ENCODE results near the gene TPBG.

TPBG gene

GRCh38 chr6:82363428-82364086 lies at the start of gene TPBG:
Gene TPBG (plus strand): TSS chr6:82363817. CDS start chr6:82364962, 1,145 bp downstream.
- DNase-seq (ENCODE audit: low spot score), result no peak

GRCh38 chr6:82322386-82322785 lies 41.2 kb upstream of the TPBG start:
- DNase-seq (ENCODE audit: low spot score), result no peak

- DNase-seq (ENCODE audit: low spot score), result no peak
These were observed 33.9 kb upstream of the TPBG start for GRCh38 chr6:82329766-82330165.

DNA sequence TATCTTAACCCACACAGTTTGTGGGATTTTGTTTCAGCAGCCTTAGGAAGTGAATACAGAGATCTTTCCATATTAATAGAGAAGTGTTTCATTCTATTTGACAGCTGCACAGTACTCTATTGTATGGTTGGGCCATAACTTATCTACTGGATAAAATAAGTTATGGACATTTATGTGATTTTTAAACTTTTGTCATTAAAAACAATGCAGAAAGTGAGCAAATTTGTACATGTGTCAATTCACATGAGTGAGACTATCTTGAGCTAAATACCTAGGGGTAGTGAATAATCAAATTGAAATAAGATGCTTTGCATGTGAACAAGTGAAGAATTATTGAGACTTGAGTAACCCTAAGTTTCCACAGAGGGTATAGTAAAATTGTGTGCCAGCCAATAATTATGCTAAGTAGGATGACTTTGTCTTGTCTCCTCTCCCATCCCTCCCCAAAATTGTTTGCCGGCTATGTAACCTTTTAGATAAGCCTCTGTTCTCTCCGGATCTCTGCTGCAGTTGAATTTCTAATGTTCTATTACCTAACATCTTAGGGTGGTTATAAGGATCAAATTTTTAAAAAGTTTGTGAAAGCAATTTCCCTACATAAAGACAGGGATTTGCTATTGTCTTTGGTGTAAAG lies 33.3 kb upstream of the TPBG start:
- no peak for DNase-seq (ENCODE audit: low spot score)

DNA sequence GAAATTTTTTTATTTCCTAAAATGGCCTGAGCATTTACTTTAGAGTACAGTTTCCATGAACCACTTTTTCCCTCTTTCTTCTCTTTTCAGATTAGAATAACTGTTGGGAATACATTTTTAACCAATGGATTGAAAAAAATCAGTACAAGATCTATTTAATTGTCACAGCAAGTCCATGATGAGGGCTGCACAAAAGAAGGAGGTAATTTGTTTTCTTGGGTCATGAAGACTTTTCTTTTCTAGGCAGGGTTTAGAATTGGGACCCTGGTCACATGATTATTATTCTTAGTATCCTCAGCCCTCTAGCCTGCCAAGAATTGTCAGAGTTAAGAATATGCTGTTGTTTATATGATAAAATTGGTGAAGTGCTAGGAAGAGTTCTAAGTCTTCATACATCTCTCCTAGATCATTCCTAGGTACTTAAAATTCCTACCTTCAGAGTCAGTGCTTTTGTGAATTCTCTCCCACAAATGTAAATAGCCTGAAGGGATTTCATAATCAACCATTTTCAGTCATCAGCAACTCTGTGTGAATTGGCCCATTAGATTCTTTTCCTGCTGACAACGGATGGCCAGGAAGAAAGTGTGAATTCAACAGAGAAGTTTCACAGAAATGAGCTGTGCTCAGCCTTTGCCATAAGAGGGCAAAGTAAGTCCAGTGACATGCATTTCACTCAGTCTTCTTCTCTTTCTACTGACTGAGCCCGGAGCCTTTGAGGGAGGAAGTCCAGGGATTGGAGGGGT lies 32.4 kb upstream of the TPBG start:
- DNase-seq (ENCODE audit: low spot score), result no peak

- DNase-seq (ENCODE audit: low spot score), result no peak
These were observed 29.8 kb upstream of the TPBG start for GRCh38 chr6:82333781-82334180.

- no peak for DNase-seq (ENCODE audit: low spot score)
These were observed 25.8 kb upstream of the TPBG start for GRCh38 chr6:82337688-82338257.

- no peak for DNase-seq (ENCODE audit: low spot score)
These were observed 15.5 kb upstream of the TPBG start for GRCh38 chr6:82348130-82348529.

GRCh38 chr6:82353848-82354247 lies 9.8 kb upstream of the TPBG start:
- no peak for DNase-seq (ENCODE audit: low spot score)

GRCh38 chr6:82360552-82360951 lies 3.1 kb upstream of the TPBG start:
- DNase-seq (ENCODE audit: low spot score), result no peak

DNA sequence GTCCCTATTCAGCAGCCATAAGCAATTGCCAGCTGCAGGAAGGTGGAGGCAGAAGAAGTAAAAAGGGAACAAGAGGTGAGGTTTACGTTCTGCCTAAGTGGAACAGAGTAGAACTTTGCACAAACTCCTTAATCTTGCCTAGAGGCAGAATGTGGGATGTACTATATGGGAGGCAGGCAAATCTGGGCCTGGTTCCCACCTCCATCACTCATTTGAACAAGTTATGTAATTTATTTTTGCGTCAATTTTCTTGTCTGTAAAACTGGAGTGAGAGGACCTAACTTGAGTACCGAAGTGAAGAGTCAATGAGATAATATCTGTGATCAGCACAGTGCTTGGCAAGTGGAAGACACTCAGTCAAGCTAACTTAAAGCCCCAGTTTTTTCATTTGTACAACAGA lies 2.0 kb upstream of the TPBG start:
- DNase-seq (ENCODE audit: low spot score), result no peak

DNA sequence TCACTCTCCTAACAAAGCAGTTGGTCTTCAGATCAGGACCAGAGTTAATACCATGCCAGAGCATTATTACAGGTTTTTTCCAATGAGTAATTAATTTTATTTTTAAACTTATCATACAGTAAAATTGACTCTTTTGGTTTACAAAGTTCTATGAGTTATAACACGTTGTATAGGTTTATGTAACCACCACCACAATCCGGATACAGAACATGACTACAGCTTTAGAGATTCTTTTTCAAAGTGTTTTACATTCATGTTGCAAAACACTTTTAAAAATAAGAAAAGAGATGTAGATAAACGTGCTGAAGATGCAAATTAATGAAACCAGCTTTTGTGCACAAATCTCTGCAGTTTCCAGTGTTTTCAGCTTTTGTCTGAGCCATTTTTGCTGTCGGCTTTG lies 1.5 kb upstream of the TPBG start:
- no peak for DNase-seq (ENCODE audit: low spot score)

- DNase-seq (ENCODE audit: low spot score), result no peak
These were observed 664 bp upstream of the TPBG start for GRCh38 chr6:82362878-82363427.

DNA sequence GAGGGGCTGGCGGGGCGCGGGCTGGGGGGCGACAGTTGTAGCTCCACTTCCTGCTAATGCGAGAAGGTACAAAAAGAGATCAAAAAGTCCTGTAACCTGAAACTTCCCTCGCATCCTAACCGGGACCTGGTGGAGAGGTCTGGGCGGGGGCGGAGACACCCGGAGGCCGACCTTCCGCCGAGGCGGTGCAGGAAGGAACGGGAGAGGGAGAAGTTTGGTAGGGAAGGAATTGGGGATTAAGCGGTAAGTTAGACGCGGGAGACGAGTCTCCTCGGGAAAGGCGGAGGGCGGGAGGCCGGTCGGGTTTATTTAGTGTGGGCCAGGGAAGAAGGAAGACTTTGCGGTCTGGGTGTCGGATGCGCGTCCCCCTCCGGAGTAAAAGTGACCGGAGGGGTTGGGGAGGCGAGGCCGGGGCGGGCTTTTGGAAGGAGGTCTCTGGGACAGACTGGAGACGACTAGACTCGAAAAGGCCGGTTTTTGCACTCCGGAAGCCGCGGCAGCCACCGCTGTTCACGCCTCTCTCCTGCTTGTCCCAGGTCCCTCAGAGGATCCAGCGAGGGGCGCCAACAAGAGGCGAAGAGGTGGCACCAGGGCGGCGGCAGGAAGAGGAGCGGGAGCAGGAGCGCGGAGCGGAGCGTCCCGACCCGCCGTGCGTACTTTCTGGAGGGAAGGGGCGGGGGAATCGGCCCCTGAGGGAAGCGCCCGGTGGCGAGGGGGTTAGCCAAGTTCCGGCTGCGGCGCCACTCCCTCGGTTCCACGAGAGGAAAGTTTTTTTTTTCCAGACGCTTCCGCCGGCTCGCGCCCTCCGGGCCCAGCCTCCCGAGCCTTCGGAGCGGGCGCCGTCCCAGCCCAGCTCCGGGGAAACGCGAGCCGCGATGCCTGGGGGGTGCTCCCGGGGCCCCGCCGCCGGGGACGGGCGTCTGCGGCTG lies 734 bp downstream of the TPBG start:
- DNase-seq (ENCODE audit: low spot score), result no peak

DNA sequence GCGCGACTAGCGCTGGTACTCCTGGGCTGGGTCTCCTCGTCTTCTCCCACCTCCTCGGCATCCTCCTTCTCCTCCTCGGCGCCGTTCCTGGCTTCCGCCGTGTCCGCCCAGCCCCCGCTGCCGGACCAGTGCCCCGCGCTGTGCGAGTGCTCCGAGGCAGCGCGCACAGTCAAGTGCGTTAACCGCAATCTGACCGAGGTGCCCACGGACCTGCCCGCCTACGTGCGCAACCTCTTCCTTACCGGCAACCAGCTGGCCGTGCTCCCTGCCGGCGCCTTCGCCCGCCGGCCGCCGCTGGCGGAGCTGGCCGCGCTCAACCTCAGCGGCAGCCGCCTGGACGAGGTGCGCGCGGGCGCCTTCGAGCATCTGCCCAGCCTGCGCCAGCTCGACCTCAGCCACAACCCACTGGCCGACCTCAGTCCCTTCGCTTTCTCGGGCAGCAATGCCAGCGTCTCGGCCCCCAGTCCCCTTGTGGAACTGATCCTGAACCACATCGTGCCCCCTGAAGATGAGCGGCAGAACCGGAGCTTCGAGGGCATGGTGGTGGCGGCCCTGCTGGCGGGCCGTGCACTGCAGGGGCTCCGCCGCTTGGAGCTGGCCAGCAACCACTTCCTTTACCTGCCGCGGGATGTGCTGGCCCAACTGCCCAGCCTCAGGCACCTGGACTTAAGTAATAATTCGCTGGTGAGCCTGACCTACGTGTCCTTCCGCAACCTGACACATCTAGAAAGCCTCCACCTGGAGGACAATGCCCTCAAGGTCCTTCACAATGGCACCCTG lies 1.6 kb downstream of the TPBG start:
- no peak for DNase-seq (ENCODE audit: low spot score)

GRCh38 chr6:82367704-82368103 lies 4.1 kb downstream of the TPBG start:
- DNase-seq (ENCODE audit: low spot score), result no peak

DNA sequence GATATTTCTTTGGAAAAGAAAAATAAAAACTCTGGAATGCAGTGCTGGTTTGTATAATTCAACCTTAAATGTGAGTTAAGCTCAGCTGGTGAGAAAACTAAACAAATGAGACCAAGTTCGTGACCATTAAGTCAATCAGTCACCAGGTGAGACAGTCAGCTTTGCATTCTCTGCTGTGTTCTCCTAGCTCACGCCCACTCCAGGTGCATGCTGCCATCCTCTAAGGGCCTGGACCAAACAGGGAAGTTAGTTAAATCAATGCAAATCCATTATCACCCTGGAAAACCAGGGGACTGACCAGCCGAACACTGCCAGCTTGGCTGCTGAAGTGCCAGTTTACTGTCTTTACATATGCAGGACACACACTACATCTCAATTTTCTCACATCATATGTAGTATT lies 7.2 kb downstream of the TPBG start:
- no peak for DNase-seq (ENCODE audit: low spot score)

DNA sequence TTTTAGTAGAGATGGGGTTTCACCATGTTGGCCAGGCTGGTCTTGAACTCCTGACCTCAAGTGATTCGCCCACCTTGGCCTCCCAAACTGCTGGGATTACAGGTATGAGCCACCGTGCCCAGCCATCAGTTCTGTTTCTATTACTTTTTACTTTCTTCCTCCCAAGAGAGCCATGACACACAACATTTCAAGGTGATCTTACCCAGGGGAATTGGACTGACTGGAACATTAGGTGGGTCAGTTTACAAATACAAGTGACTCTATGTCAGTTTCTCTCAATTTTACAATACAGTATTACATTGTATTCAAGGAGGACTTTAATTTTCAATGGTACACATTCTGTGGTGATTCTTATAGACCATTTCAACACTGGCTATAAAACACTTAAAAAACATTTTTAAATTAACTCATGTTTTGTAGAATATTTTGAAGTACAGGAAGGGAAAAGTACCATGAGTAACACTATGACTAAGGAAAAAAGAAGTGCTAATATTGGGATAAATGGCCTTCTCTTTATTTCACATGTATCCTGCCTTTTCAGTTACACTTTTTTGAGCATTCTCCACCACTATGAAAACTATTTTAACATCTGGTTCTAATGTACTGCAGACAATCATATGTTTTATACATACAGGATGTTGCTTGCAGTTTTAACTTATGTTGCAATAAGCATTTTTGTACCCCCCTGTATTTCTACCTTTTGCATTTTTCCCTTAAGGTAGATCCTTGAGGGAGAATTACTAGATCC lies 8.4 kb downstream of the TPBG start:
- no peak for DNase-seq (ENCODE audit: low spot score)

- no peak for DNase-seq (ENCODE audit: low spot score)
These were observed 9.0 kb downstream of the TPBG start for GRCh38 chr6:82372656-82373055.

- DNase-seq (ENCODE audit: low spot score), result no peak
These were observed 10.9 kb downstream of the TPBG start for GRCh38 chr6:82374516-82374915.

Data from hematopoietic multipotent progenitor cell treated with erythropoietin and hydrocortisone succinate and interleukin-3 and kit ligand, for 17 days (in vitro differentiated cells).